Panc1 (cell line): ENCODE data around the gene FCSK. TPM values are rescaled to one million over a fixed set of nuclear protein-coding genes. Genes with fewer than 3 reads are reported as not detected.

Source experiments
- ATAC-seq: fragments of 200-7000 bp; cut with Tn5 transposase; 2 replicates; pipeline ENCODE4 v1.9.1; 2020; ENCODE audit warnings: mild to moderate bottlenecking, moderate library complexity
- BruUV-seq: library from RNA; stranded (reverse); fragments of 400-500 nt; replicated peaks from 2 replicates; lab custom pipeline; 2021; lab: Mats Ljungman, UMichigan
- CTCF ChIA-PET: fragments of 300-600 bp; sonication (Branson Sonifier 250); formaldehyde crosslinking; loops from one replicate; lab custom pipeline; 2022; ENCODE audit warnings: antibody characterized with exemption; lab: Charles Lee
- POLR2A ChIA-PET: fragments of 300-600 bp; sonication (Branson Sonifier 250); formaldehyde crosslinking; loops from one replicate; lab custom pipeline; 2022; ENCODE audit warnings: antibody characterized with exemption; lab: Charles Lee
- DNase-seq: peaks from one replicate; pipeline ENCODE4 v3.0.0-alpha.2; 2010; ENCODE audit warnings: low read depth, low spot score
- H3K27ac ChIP-seq: 2 replicates; pipeline ENCODE4 v1.5.1; 2011; ENCODE audit warnings: mild to moderate bottlenecking, low read length, inconsistent platforms
- H3K27me3 ChIP-seq: fragments of 200-500 bp; sonication (Bioruptor generic); 2 replicates; pipeline ENCODE4 v1.6.0; 2014; ENCODE audit warnings: low read length, inconsistent platforms; ENCODE audit not compliant: control insufficient read depth, insufficient read depth
- H3K36me3 ChIP-seq: fragments of 200-500 bp; sonication (Bioruptor generic); 2 replicates; pipeline ENCODE4 v1.5.1; 2014; ENCODE audit warnings: inconsistent platforms, mild to moderate bottlenecking, low read length, moderate library complexity; ENCODE audit not compliant: control insufficient read depth, insufficient read depth
- H3K4me1 ChIP-seq: 2 replicates; pipeline ENCODE4 v1.5.1; 2011; ENCODE audit warnings: inconsistent platforms, mild to moderate bottlenecking, low read length, moderate library complexity; ENCODE audit not compliant: control insufficient read depth, insufficient read depth
- H3K4me3 ChIP-seq, 2 experiments: 2 replicates each; pipeline ENCODE4 v1.5.1; 2011 to 2012; ENCODE audit warnings: low read depth in 2 of 2, low read length in 2 of 2, mild to moderate bottlenecking in 2 of 2, inconsistent platforms in 1 of 2, moderate library complexity in 1 of 2
- H3K9me3 ChIP-seq: fragments of 200-500 bp; sonication (Bioruptor generic); 2 replicates; pipeline ENCODE4 v1.5.1; 2014; ENCODE audit warnings: low read depth, mild to moderate bottlenecking, inconsistent platforms, low read length, moderate library complexity; ENCODE audit not compliant: control insufficient read depth, insufficient read depth
- POLR2AphosphoS5 ChIP-seq: IDR thresholded peaks from 2 replicates; pipeline ENCODE4 v1.6.1; 2012; ENCODE audit warnings: mild to moderate bottlenecking, low read depth, low read length, moderate library complexity
- SIN3A ChIP-seq: IDR thresholded peaks from 2 replicates; pipeline ENCODE4 v1.6.1; 2012; ENCODE audit warnings: low read depth, mild to moderate bottlenecking, low read length, moderate library complexity, borderline replicate concordance; ENCODE audit not compliant: insufficient read depth
- TCF7L2 ChIP-seq: IDR thresholded peaks from 2 replicates; pipeline ENCODE4 v1.6.1; 2011; ENCODE audit warnings: mild to moderate bottlenecking, low read depth, low read length, inconsistent platforms
- in situ Hi-C: cut with HindIII; loops from 2 replicates; pipeline ENCODE4 v1.10.0; 2016; ENCODE audit warnings: low sequenced_read_pairs, low pct_unique_long_range_greater_than_20kb
- intact Hi-C: fragments of 100-400 bp; cut with micrococcal nuclease; formaldehyde crosslinking; loops from one replicate; pipeline ENCODE4 v1.10.0; 2022; ENCODE audit not compliant: unreplicated experiment
- total RNA-seq: library from RNA; stranded (reverse); gene quantifications from one replicate; pipeline ENCODE4 v1.2.1, GENCODE V29; 2021; ENCODE audit not compliant: unreplicated experiment
- TF ChIP-seq, protein P1 (sequence below), 2 experiments: IDR thresholded peaks; 2 replicates each; pipeline ENCODE4 v1.6.1; 2011 to 2012; ENCODE audit warnings: low read depth in 2 of 2, control low read depth in 1 of 2, low read length in 1 of 2, mild to moderate bottlenecking in 1 of 2, moderate library complexity in 1 of 2; ENCODE audit not compliant: insufficient read depth in 1 of 2
- TF ChIP-seq, protein P2 (sequence below): fragments of 450-650 bp; IDR thresholded peaks from 2 replicates; pipeline ENCODE4 v1.5.1; 2017; ENCODE audit warnings: mild to moderate bottlenecking

Gene FCSK
- total RNA-seq, 1 experiment from 2014 or later = 16.9 TPM

GRCh38 chr16:70434484-70435260 lies 19.7 kb upstream of the FCSK start:
- in situ Hi-C loops (no loop called here), intact Hi-C loops (no loop called here)
- no peak for ATAC-seq
- ChIA-PET CTCF (no interaction called here), POLR2A (no interaction called here)
- H3K27me3 ChIP-seq = no peaks in the 10 kb centered on the region
- BruUV-seq = no TSS peak
- no peak for DNase-seq
- H3K4me3 ChIP-seq = no peak overlapping the region
- TF ChIP-seq SIN3A (no peak), TCF7L2 (no peak), POLR2AphosphoS5 (no peak)
- TF ChIP-seq, protein P1, sequence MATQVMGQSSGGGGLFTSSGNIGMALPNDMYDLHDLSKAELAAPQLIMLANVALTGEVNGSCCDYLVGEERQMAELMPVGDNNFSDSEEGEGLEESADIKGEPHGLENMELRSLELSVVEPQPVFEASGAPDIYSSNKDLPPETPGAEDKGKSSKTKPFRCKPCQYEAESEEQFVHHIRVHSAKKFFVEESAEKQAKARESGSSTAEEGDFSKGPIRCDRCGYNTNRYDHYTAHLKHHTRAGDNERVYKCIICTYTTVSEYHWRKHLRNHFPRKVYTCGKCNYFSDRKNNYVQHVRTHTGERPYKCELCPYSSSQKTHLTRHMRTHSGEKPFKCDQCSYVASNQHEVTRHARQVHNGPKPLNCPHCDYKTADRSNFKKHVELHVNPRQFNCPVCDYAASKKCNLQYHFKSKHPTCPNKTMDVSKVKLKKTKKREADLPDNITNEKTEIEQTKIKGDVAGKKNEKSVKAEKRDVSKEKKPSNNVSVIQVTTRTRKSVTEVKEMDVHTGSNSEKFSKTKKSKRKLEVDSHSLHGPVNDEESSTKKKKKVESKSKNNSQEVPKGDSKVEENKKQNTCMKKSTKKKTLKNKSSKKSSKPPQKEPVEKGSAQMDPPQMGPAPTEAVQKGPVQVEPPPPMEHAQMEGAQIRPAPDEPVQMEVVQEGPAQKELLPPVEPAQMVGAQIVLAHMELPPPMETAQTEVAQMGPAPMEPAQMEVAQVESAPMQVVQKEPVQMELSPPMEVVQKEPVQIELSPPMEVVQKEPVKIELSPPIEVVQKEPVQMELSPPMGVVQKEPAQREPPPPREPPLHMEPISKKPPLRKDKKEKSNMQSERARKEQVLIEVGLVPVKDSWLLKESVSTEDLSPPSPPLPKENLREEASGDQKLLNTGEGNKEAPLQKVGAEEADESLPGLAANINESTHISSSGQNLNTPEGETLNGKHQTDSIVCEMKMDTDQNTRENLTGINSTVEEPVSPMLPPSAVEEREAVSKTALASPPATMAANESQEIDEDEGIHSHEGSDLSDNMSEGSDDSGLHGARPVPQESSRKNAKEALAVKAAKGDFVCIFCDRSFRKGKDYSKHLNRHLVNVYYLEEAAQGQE (IDR thresholded peaks at IDR 0.05; ENCODE audit: insufficient read depth in 1 of 2, low read depth in 2 of 2, low read length in 1 of 2) = no peak
- TF ChIP-seq, protein P2, sequence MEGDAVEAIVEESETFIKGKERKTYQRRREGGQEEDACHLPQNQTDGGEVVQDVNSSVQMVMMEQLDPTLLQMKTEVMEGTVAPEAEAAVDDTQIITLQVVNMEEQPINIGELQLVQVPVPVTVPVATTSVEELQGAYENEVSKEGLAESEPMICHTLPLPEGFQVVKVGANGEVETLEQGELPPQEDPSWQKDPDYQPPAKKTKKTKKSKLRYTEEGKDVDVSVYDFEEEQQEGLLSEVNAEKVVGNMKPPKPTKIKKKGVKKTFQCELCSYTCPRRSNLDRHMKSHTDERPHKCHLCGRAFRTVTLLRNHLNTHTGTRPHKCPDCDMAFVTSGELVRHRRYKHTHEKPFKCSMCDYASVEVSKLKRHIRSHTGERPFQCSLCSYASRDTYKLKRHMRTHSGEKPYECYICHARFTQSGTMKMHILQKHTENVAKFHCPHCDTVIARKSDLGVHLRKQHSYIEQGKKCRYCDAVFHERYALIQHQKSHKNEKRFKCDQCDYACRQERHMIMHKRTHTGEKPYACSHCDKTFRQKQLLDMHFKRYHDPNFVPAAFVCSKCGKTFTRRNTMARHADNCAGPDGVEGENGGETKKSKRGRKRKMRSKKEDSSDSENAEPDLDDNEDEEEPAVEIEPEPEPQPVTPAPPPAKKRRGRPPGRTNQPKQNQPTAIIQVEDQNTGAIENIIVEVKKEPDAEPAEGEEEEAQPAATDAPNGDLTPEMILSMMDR = no peak
- H3K27ac ChIP-seq = peak overlapping the region; percentile 91
- no peaks in the 10 kb centered on the region; the same call in none of the 2 replicates for H3K36me3 ChIP-seq
- peaks cover 63% of the 10 kb centered on the region for H3K4me1 ChIP-seq
- H3K9me3 ChIP-seq = no peaks in the 10 kb centered on the region

DNA sequence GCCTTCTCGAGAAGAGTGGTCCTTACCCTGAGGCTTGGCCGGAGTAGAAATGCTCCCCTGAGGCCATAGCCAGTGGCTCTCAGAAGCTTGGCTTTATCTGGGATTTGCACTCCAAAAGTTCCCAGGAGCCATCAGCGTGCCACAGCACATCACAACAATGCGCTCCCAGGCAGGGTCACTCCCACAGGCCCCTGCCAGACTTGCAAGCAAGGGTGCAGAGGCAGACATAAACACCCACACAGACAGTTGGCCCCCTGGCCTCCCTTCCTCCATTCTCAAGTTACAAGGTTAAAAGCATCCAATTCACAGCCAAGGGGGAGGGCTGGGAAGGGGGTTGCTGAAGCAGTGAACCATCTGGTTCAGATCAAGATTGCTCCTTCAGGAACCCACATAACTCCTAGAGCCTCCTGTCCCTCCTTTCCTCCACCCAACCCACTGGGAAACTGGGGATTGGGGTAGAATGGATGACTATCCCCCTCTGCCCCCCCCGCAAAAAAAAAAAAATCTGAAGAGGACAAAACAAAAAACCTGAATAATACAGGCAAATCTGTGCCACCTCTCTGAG lies 17.3 kb upstream of the FCSK start:
- no peaks in the 10 kb centered on the region for H3K9me3 ChIP-seq
- H3K4me1 ChIP-seq = peaks cover 45% of the 10 kb centered on the region
- in situ Hi-C loops = no loop called here
- TF ChIP-seq TCF7L2 (no peak), SIN3A (no peak), POLR2AphosphoS5 (no peak)
- TF ChIP-seq, protein P1 (IDR thresholded peaks at IDR 0.05; ENCODE audit: insufficient read depth in 1 of 2, low read depth in 2 of 2, low read length in 1 of 2) = no peak
- TF ChIP-seq, protein P2 = no peak
- no peak for DNase-seq
- ATAC-seq = no peak
- intact Hi-C loops = no loop called here
- TSS peak; percentile 65 for BruUV-seq
- CTCF ChIA-PET = no interaction called here
- peak overlapping the region; percentile 86 to 90 for H3K4me3 ChIP-seq
- H3K27me3 ChIP-seq = no peaks in the 10 kb centered on the region
- no peaks in the 10 kb centered on the region; the same call in none of the 2 replicates for H3K36me3 ChIP-seq
- peak overlapping the region; percentile 95 for H3K27ac ChIP-seq
- POLR2A ChIA-PET = no interaction called here
